GM12891 (cell line): Measurements from ENCODE around the gene FOXO3.

ENCODE experiments used
- POLR2A ChIP-seq: IDR thresholded peaks from 2 replicates; pipeline ENCODE4 v1.6.1; 2011; ENCODE audit warnings: low read depth, low read length, control low read depth
- POLR2AphosphoS5 ChIP-seq: IDR thresholded peaks from 2 replicates; pipeline ENCODE4 v1.6.1; 2011; ENCODE audit warnings: low read depth, low read length, control low read depth
- TAF1 ChIP-seq: IDR thresholded peaks from 2 replicates; pipeline ENCODE4 v1.6.1; 2011; ENCODE audit warnings: low read depth, low read length, control low read depth

- no peak for TF ChIP-seq POLR2AphosphoS5
- TF ChIP-seq POLR2A, result no peak
- TF ChIP-seq TAF1, result no peak
Measured at GRCh38 chr6:108564178-108564577, 3.5 kb downstream of the FOXO3 start.
